HG03520 (cell line): ENCODE data around the gene TRUB1.
"Not testable (repeated sequence)": the region's sequence is repeated elsewhere in the genome, so short reads cannot be mapped to it uniquely, and the experiment has no call there.

Source experiments
- ATAC-seq: cut with Tn5 transposase; IDR thresholded peaks from one replicate; pipeline ENCODE4 v1.9.1; 2021; ENCODE audit warnings: mild to moderate bottlenecking, moderate library complexity; ENCODE audit not compliant: unreplicated experiment

Gene TRUB1

DNA sequence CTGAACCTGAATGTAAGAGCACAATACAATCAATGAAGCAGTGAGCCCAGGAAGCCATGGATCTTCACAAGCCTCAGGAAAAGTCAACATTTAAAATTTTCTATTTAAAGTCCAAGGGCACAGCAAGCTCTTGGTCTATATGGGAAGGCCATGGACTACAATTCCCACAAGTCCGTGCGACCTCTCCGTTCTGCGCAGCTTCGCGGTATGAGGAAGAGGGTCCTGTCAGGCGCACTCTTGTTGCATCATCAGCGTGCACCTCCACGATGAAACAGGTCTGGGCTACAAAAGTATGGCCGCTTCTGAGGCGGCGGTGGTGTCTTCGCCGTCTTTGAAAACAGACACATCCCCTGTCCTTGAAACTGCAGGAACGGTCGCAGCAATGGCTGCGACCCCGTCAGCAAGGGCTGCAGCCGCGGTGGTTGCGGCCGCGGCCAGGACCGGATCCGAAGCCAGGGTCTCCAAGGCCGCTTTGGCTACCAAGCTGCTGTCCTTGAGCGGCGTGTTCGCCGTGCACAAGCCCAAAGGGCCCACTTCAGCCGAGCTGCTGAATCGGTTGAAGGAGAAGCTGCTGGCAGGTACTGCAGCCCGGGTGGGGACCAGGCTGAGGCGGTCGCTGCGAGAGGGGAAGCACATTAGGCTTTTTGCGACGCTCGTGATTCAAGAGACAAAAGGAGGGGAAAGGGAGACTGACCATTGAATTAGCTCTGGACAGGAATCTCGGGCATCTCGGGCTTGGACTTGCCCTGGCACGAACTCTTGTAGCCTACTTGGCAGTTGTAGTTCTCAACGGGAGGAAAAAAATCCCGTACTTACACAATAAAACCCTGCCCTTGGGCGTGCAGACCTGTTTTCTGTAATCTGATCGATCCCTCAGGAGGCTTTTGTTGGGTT is at the start of gene TRUB1:
TRUB1 (plus strand) TSS at position 234 of the 894 bp plus-strand sequence; CDS start at position 293, 59 bp downstream.
- peak; percentile 100 for ATAC-seq

GRCh38 chr10:114893251-114893650 is 44.7 kb upstream of the TRUB1 start:
- ATAC-seq = no peak

DNA sequence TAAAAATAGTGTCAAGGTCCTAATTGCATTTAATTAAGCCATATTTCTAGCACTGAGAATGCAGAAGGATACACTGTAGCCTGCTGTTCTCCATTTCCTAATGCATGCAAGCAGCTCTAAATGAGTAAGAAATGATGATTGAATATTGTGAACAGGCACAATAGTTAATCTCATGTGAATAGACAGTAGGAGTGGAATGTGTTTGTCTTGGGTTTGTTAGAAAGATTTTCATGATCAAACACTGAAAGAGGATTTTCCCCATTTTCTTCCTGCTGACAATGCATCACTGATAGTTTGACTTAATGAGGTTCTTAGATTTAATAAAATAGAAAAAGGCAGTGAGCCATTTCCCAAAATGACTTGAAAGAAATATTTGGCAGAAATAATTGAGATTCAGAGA is 43.1 kb upstream of the TRUB1 start:
- ATAC-seq = no peak

DNA sequence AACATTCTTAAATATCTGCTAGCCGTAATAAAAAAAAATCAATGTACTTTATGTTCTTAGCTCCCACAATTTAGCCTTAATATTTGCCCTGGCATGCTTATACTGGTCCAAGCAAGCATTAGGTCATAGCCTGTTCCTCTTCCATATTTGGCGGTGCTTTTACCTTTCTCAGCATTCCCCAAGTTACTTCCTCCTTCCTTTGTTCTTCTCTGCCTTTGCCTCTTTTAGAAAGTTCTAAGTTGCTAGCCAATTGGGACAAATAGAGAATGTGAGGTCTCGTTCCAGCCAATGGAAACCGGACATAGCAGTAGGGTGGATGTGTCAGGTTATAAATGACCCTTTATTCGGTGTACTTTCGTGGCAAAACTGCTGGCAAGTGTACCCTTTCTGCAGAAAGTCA is 41.0 kb upstream of the TRUB1 start:
- not testable (repeated sequence) for ATAC-seq

DNA sequence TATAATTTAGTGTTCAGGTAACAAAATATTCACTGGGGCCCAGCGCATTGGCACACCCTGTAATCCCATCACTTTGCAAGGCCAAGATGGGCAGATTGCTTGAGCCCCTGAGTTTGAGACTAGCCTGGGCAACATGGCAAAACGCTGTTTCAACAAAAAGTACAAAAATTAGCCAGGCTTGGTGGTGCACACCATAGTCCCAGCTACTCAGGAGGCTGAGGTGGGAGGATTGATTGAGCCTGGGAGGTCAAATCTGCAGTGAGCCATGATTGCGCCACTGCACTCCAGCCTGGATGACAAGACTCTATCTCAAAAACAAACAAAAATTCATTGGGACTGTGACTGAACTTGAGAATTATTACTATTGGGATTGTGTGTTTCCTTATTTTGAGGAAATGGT is 40.4 kb upstream of the TRUB1 start:
- no peak for ATAC-seq

DNA sequence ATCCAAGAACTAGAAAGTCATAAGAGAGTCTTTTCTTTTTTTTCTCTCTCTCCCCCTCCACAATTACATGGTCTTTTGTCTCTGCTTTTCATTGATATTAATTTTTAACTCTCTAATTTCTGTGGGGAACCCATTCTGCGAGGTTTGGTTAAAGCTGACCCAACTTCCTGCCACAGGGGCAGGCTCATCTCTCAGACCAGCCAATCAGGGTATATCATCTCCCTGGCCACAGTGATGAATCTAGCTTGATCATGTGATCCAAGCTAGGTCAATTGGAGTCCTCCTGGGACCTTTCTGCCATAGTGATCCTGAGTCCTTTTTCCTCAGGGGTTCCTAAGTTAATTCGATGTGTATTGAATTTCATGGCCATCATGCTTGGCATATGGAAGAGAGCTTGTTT is 38.0 kb upstream of the TRUB1 start:
- no peak for ATAC-seq

DNA sequence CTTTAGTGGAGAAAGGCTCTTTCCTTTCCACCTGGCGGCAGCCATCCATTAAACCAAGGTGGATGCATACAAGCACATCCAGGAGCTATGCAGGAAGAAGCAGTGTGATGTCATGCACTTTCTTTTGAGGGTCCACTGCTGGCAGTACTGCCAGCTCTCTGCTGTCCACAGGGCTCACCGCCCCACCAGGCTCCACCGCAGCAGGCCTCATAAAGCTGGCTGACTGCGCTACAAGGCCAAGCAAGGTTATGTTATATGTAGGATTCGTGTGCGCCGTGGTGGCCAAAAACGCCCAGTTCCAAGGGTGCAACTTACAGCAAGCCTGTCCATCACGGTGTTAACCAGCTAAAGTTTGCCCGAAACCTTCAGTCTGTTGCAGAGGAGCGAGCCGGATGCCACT is 37.3 kb upstream of the TRUB1 start:
- no peak for ATAC-seq

DNA sequence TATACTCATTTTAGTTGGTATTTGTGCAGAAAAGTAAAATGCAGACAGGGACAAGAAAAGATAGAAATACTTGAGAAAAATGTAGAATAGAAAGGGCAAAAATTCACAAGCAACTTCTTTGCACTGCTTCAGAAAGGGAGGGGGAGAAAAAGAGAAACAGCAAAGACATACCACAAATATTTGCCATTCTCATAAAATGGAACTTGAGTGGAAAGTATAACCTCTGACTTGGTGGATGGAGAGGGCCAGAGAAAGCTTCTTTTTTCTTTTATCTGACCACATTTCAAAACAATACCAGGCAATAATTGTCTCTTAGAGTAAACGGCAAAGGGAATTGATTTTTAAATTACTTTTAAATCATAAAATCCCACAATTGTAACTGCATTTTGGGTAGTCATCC is 35.8 kb upstream of the TRUB1 start:
- no peak for ATAC-seq

- no peak for ATAC-seq
Measured at GRCh38 chr10:114905450-114905849, 32.5 kb upstream of the TRUB1 start.

DNA sequence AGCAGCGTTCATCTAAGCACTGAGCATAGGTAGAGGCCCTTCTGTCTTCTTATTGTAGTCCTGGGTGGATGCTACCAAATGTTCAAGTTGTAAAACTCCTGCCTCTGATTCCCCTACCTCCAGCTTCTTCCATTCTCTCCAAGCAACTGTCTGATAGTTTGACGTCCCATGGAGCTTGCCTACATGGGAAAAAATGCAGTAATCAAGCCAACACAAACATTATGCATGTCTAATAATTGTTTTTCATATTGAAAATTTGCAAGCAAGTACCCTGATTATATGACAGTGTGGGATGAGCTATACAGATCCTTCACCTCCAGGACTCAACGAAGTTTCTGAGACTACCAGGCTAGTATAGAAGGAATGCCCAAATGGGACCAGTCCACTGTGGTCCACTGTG is 31.0 kb upstream of the TRUB1 start:
- ATAC-seq = no peak

- ATAC-seq = no peak
Measured at GRCh38 chr10:114908896-114909295, 29.1 kb upstream of the TRUB1 start.

- ATAC-seq = peak; percentile 83
Measured at GRCh38 chr10:114911052-114911711, 26.8 kb upstream of the TRUB1 start.

DNA sequence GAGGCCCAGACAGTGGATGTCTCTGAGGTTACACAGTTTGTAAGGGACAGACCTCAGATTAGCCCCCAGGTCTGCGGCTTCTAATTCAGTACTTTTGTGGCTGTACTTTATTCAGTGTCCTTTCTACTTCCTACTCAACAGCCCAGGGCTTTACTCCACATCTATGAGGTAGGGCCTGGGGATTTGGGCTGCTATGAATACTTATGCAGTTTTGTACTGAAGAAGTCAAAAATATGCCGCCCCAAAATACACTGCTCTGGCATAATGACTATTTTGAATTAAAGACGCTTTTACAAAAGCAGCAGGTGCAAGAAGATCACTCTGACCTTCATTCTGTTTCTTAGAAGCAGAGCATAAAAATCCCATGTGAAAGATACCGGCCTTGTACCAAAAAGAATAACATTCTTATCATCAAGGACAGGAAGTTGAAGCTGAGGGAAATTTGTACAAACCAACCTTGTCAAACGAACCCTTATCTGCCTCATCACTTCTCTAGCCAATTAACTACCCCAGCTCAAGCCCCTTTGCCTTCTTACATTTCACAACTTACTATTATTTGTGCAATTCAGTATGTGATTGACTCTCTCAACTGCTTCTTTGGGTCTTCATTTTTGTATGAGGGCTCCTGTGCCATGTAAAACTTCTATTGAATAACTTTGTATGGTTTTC is 26.1 kb upstream of the TRUB1 start:
- no peak for ATAC-seq

DNA sequence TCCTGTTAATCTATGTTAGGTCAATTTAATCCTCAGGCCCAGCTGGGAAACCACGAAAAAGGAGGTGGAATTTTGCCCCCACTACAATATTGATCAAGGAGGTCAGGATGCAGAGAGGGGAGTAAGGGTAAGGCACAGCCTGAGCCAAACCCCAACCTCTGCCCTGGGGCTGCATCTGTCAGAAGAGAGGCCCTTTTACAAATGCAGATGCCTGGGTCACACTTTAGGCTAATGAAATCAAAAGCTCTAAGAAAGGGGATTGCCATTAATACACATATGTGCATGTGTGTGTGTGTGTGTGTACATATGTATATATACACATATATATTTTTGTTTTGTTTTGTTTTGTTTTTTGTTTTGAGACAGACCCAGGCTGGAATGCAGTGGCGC is 25.5 kb upstream of the TRUB1 start:
- no peak for ATAC-seq

GRCh38 chr10:114914560-114914959 is 23.4 kb upstream of the TRUB1 start:
- no peak for ATAC-seq

- ATAC-seq = no peak
Measured at GRCh38 chr10:114915294-114915693, 22.7 kb upstream of the TRUB1 start.

GRCh38 chr10:114916653-114917052 is 21.3 kb upstream of the TRUB1 start:
- no peak for ATAC-seq

DNA sequence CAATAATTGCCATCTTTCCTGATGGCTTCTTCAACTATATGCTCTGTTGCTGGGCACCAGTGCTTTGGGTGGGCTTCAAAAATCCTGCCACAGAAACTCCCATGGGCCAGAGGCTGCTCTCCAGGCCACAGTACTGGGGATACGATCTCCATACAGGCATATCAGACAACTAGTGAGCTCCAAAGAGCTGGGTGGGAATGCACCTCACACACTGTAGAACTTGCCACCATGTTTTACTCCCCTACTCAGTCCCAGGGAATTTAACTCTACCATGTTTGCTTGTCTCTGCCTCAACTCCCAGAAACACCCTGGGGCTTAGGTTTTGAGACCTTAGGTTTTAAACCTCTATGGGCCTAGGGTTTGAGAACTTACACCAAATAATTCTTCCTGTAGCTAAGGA is 20.5 kb upstream of the TRUB1 start:
- no peak for ATAC-seq

- no peak for ATAC-seq
Measured at GRCh38 chr10:114917927-114918672, 19.9 kb upstream of the TRUB1 start.

DNA sequence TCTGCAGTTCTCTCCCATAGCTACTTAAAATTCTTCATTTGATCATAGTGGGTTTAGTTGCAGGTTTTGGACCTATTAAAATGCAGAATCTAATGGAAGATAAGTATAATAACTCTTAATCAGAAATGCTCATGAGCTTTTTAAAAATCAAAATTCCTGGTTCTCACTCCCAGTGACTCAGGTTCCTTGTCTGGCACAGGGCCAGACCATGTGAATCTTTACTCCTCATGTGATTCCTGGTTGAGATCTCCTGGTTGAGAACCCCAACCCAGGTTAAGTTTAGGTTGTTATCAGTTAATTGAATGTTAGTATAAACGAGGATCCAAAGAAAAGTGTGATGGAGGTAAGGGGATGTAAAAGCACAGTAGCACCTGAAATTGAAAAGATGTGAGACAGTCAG is 17.5 kb upstream of the TRUB1 start:
- ATAC-seq = no peak

DNA sequence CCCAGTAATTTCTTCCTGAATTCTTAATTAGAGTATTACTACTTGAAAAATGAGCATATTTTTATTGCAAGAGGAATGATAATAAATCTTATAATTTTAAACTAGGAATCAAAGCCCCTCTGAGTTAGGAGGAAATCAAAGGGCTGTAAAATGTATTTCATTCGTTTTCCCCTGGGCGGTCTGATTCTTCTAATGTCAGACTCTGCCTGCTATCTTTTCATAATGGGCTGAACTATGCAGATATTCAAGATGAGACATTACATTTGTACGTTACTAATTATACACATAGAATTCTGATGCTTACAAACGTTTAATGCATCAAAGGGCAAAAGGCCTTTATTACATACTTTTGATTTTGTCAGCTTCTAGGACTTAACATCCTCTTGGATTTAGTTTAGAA is 16.0 kb upstream of the TRUB1 start:
- ATAC-seq = no peak
